Heart left ventricle (tissue), 13 donors: ENCODE measurements around the gene PCDHGB7.
"Not testable (repeated sequence)": the region's sequence is repeated elsewhere in the genome, so short reads cannot be mapped to it uniquely, and the experiment has no call there.

ENCODE experiments used
- POLR2A ChIP-seq, 2 donors: fragments of 450-650 bp; IDR thresholded peaks; one replicate each; pipeline ENCODE4 v1.6.1; 2017; ENCODE audit warnings: antibody characterized with exemption in 2 of 2, mild to moderate bottlenecking in 2 of 2, moderate library complexity in 2 of 2
- TF ChIP-seq, protein P1 (sequence below), 12 donors: fragments of 200-600 bp; sonication (generic) in 4 of 12; IDR thresholded peaks; one replicate each; pipeline versions ENCODE4 v1.5.0 to v1.8.0; 2018 to 2022; ENCODE audit warnings: antibody characterized with exemption in 12 of 12, mild to moderate bottlenecking in 5 of 12
- donor health status: ischemic (EF 13 %, LVEDD 7.1; RV severe dilation, severe dysfunction).
- donor health status: DM: no; HTN: yes; CAD: no.
- donor health status: DM: no; HTN: no; CAD: no.
- donor health status: ischemic (EF 25% LVEDD 6.9; RV normal size, moderate dysfunction).
- donor health status: ischemic (EF 25% LVEDD 5.7; RV mildly dilated, moderate dysfunction).
- donor health status: ischemic (EF 35%, LVEDD 5.7; RV mildly dilated, moderate dysfunction).
- donor health status: nonischemic (EF 11% LVEDD 7.7; RV severe dilation, severe dysfunction).
- donor health status: DM: yes; HTN: yes; CAD: no.
- donor health status: PGD.
- donor health status: ischemic (EF 29% LVEDD 5.4; RV normal size, mild dysfunction).
- donor health status: nonischemic (EF 23%, LVEDD 6.1; RV moderate dilation, normal function).

DNA sequence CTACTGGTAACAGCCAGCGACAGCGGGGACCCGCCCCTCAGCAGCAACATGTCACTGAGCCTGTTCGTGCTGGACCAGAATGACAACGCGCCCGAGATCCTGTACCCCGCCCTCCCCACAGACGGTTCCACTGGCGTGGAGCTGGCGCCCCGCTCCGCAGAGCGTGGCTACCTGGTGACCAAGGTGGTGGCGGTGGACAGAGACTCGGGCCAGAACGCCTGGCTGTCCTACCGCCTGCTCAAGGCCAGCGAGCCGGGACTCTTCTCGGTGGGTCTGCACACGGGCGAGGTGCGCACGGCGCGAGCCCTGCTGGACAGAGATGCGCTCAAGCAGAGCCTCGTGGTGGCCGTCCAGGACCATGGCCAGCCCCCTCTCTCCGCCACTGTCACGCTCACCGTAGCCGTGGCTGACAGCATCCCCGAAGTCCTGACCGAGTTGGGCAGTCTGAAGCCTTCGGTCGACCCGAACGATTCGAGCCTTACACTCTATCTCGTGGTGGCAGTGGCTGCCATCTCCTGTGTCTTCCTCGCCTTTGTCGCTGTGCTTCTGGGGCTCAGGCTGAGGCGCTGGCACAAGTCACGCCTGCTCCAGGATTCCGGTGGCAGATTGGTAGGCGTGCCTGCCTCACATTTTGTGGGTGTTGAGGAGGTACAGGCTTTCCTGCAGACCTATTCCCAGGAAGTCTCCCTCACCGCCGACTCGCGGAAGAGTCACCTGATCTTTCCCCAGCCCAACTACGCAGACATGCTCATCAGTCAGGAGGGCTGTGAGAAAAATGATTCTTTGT is 22.9 kb upstream of the PCDHGB7 start:
- not testable (repeated sequence) for TF ChIP-seq POLR2A (IDR thresholded peaks at IDR 0.05)
- TF ChIP-seq, protein P1, sequence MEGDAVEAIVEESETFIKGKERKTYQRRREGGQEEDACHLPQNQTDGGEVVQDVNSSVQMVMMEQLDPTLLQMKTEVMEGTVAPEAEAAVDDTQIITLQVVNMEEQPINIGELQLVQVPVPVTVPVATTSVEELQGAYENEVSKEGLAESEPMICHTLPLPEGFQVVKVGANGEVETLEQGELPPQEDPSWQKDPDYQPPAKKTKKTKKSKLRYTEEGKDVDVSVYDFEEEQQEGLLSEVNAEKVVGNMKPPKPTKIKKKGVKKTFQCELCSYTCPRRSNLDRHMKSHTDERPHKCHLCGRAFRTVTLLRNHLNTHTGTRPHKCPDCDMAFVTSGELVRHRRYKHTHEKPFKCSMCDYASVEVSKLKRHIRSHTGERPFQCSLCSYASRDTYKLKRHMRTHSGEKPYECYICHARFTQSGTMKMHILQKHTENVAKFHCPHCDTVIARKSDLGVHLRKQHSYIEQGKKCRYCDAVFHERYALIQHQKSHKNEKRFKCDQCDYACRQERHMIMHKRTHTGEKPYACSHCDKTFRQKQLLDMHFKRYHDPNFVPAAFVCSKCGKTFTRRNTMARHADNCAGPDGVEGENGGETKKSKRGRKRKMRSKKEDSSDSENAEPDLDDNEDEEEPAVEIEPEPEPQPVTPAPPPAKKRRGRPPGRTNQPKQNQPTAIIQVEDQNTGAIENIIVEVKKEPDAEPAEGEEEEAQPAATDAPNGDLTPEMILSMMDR (IDR thresholded peaks at IDR 0.05), result not testable (repeated sequence)
